GM04504 (cell line): ENCODE measurements around the gene LMF1.
"Not testable (repeated sequence)": the region's sequence is repeated elsewhere in the genome, so short reads cannot be mapped to it uniquely, and the experiment has no call there.

ENCODE experiments used
- DNase-seq: peaks from one replicate; pipeline ENCODE4 v3.0.0-alpha.2; 2012; ENCODE audit warnings: low read depth

The LMF1 gene

GRCh38 chr16:850668-851067, 120.1 kb downstream of the LMF1 start:
- no peak for DNase-seq

- no peak for DNase-seq
Measured at GRCh38 chr16:848510-849253, 122.1 kb downstream of the LMF1 start.

DNA sequence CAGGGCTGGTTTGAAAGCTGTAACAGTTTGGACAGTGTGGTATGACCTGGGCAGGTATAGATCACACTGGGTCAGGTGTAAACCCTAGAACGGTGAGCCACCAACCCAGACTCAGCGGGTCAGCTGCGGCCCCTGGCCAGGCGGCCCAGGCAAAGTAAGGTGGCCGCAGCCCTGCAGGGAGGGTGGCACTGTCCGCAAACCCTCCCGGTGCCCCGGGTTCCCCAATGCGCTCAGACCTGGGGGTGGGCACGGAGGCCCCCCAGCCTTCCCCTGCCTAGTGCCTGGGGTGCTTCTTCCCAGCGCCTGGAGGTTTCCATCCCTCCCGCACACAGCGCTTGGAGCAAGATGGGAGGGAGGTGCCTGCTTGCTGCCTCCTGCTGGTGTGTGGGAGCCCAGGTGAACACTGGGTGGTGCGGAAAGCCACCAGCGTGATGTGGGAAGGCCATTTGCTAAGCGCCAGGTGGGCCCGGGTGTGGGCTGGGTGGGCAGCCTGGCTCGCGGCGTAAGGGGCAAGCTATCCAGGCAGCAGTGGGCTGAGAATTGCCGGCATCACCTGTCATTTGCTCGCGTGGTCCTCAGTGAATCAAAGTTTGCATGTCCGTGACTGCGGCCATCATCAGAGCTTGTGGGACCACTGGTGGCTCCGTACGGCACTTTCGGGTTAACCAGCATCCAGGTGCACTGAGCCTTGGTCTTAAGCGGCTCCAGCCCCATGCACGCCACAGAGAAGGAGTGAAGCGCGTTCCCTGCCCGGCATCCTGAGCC, 122.9 kb downstream of the LMF1 start:
- DNase-seq = no peak

DNA sequence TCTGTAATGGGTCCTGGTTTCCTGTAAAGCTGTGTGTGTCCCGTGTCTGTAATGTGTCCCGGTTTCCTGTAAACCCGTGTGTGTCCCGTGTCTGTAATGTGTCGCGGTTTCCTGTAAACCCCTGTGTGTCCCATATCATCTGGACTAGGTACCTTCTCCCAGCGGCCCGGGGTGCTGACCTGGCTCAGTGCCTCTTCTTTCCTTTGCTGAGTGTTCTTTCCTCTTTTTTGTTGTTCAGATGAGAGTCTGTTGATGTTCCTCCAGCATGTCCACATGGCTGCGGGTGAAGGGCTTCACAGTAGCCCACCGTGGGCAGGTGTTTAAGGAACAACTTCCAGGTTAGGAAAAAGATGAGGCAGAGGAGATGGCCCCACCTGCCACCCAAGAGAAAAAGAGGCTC, 123.6 kb downstream of the LMF1 start:
- DNase-seq = no peak

- no peak for DNase-seq
Measured at GRCh38 chr16:845351-845745, 125.4 kb downstream of the LMF1 start.

- no peak for DNase-seq
Measured at GRCh38 chr16:844638-845350, 126.0 kb downstream of the LMF1 start.

GRCh38 chr16:843771-844170, 127.0 kb downstream of the LMF1 start:
- DNase-seq = no peak

- DNase-seq = no peak
Measured at GRCh38 chr16:842711-843560, 127.8 kb downstream of the LMF1 start.

- DNase-seq = no peak
Measured at GRCh38 chr16:842061-842476, 128.7 kb downstream of the LMF1 start.

- no peak for DNase-seq
Measured at GRCh38 chr16:841455-842060, 129.2 kb downstream of the LMF1 start.

DNA sequence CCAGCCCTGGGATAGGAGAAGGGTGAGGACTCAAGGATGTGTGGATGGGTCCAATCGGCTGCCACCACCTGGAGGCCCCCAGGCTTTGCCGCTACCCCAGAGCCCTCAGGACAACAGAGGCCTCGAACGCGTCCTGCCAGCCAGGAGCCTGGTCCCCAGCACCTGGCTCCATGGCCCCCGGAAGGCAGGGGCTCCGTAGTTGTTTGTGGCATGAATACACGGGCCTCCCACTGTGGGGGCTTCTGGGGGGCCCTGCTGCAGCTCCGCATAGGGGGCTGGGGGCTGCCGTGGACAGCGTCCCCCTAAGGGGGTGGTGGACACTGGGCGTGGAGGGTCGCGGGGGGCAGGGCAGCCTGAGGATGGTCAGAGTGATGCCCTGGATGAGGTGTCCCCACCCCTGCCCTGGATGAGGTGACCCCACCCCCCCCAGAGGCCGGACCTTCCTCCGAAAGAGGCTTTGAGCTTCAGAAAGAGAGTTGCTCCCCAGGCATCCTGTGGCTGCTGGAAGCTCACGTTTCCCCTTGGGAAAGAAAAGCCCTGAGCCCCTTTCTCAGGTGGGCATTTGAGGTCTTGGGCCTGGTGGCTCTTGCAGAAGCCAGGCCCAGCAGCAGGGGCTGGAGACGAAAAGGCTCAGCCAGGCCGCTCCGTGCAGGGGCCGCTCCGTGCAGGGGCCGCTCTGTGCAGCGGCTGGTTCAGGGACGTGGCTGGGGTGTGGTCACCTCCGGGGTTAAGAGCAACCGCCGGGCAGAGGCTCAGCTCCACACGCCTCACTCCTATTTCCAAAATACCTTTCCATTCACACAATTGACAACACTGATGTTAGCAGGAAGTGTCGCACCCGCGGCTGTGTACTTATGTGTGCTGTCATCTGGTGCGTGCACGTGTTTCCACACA, 130.0 kb downstream of the LMF1 start:
- no peak for DNase-seq

- DNase-seq = no peak
Measured at GRCh38 chr16:839643-840408, 131.0 kb downstream of the LMF1 start.

DNA sequence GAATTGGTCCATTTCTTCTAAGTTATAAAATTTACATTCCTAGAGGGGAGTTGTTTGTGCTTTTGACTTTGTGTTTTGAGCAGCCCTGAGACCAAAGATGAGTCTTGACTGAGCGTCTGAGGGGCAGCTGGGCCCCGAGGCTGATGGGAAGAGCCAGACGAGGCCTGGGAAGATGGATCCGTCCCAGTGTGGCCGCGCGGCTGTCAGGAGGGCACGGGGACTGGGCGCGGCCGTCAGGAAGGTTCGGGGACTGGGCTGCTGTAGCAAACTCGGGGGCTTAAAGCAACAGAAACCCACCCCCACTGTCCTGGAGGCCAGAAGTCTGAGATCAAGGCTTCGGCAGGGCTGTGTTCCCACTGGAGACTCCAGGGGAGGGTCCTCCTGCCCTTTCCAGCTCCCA, 132.0 kb downstream of the LMF1 start:
- no peak for DNase-seq

DNA sequence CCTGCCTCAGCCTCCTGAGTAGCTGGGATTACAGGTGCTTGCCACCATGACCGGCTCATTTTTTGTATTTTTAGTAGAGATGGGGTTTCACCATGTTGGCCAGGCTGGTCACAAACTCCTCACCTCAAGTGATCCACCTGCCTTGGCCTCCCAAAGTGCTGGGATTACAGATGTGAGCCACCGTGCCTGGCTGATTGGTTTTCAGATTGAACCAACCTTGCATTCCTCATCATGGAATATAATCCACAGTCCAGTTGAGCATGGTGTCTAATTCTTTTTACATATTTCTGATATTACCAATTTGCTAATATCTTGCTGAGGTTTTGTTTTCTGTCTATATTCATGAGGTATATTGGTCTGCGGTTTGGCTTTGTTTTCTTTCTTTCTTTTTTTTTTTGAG, 134.0 kb downstream of the LMF1 start:
- not testable (repeated sequence) for DNase-seq

GRCh38 chr16:836221-836620, 134.6 kb downstream of the LMF1 start:
- no peak for DNase-seq

DNA sequence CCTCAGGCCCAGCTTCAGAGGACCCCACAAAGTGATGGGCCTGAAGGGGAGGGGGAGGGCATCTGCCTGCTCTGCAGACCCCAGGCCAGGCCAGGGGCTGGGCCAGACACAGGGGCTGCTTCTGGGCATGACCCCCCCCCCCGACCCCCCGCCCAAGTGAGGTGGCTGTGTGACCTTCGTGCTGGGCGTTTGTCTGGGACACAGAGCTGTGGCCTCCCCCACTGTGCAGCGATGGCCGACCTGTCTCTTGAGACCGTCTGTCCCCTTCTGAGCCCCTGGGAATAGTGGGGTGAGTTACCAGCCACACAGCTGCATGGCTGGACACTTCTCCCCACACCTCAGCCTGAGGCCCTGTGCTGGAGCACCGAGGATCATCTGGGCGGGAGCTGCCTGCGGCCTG, 135.4 kb downstream of the LMF1 start:
- no peak for DNase-seq

- DNase-seq = no peak
Measured at GRCh38 chr16:833411-833810, 137.4 kb downstream of the LMF1 start.

DNA sequence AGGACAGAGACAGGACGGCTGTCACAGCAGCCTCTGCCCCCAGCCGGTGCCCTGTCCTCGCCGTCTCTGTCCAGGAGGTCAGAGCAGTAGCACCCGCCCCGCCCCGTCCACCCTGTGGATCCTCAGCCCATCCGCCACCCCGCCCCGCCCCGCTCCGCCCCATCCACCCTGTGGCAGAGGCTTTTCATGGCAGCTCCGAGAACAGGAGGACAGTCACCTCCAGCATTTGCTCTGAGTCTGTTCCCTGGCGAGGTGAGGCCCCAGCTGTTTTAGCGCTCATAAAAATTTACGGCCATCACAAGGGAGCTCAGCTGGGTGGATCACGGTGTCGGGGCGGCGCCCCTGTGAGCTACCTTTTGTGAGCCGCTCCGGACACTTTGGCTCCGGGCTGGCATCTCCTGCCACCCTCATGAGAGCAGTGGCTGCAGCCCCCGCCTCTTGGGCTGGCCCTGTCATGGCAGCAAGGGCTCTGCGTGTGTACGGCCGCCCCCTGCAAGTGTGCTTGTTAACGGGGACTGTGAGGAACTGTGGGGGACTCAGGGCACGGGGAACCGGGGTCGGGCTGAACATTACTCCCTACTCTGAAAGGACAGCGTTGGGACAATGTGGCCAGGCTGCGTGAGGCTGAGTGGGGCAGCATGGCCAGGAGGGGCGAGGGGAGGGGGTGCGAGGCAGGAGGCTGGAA, 138.0 kb downstream of the LMF1 start:
- DNase-seq = no peak
